HG03095 (cell line): ENCODE data around the gene CPA5.
"Not testable (repeated sequence)": the region's sequence is repeated elsewhere in the genome, so short reads cannot be mapped to it uniquely, and the experiment has no call there.

Experiments used
- ATAC-seq: cut with Tn5 transposase; IDR thresholded peaks from one replicate; pipeline ENCODE4 v1.9.1; 2021; ENCODE audit warnings: moderate library complexity; ENCODE audit not compliant: unreplicated experiment

The CPA5 gene

DNA sequence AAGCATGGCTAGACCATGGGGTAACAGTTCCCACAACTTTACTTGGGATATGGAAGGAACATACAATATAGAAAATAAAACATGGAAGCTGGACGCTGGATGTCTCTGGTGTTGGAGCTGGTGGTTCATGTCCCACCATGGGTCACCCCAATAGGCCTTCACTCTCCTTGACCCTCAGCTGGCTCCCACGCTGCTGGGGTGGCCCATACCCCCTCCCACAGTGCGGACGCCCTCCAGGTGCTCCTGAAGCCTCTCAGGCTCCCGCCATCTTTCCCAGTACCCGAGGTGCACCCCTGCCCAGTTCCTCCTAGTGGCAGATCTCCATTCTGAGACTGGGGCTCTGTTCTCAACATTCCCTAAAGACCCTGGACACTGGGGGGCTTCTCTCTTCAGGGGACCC is 29.9 kb downstream of the CPA5 start:
- no peak for ATAC-seq

DNA sequence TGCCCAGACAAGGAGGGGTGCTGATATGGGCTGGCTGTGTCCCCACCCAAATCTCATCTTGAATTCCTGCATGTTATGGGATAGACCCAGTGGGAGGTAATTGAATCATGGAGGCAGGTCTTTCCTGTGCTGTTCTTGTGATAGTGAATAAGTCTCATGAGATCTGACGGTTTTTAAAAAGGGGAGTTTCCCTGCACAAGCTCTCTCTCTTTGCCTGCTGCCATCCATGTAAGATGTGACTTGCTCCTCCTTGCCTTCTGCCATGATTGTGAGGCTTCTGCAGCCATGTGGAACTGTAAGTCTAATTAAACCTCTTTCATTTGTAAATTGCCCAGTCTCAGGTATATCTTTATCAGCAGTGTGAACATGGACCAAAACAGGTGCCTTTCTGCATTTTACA is 31.8 kb downstream of the CPA5 start:
- ATAC-seq, result not testable (repeated sequence)

DNA sequence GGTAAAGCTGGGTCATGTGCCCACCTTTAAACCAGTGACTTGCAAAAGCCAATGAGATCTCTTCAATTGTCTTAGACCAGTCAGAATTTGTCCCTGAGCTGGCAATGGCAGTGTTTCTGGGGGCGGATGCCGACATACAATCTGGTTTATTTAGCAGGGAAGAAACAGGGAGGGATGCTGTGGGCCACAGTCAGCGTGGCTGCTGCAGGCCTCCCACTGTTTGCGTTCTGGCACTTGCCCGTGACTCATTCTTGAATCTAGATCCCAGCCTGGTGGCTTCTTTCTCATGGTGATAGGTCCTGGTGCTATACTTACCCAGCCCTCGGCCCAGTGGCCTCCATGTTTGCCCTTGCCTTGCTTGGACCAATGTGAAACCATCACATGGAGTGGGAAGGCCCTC is 32.6 kb downstream of the CPA5 start:
- ATAC-seq, result no peak

DNA sequence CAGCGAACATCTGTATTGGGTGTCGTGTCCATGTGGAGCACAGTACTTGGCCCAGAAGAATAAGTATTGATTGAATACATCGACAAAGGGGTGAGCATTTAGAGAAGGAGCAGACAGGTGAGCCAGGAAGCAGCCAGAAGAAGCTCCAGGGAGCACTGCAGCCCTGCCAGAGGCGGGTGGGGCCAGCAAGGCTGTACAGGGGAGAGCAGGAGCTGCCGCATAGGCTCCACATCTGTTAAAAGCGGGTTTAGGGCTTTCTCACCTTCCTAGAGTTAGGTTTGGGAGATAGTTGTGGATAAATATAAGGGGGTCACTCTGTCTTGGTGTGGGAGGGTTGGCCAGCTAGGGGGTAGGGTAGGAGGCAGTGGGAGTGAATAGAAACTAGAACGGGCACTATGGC is 34.4 kb downstream of the CPA5 start:
- no peak for ATAC-seq

DNA sequence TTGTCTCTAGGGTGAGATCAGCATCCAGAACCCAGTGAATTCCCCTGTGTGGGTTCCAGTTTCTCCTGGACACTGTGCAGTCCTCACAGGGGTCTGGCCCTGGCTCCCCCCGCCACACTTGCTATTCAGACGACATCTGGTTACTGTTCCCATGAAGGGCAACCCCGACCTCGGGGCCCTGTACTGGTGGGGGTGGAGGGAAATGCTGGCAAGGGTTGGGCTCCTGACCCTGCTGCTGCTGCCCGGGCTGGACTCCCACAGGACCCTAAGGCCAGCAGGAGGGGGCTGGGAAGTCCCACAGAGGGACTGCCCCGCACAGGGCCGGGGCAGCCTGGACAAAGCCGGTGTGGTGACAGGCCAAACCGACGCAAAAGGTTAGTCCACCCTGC is 34.9 kb downstream of the CPA5 start:
- ATAC-seq, result no peak

DNA sequence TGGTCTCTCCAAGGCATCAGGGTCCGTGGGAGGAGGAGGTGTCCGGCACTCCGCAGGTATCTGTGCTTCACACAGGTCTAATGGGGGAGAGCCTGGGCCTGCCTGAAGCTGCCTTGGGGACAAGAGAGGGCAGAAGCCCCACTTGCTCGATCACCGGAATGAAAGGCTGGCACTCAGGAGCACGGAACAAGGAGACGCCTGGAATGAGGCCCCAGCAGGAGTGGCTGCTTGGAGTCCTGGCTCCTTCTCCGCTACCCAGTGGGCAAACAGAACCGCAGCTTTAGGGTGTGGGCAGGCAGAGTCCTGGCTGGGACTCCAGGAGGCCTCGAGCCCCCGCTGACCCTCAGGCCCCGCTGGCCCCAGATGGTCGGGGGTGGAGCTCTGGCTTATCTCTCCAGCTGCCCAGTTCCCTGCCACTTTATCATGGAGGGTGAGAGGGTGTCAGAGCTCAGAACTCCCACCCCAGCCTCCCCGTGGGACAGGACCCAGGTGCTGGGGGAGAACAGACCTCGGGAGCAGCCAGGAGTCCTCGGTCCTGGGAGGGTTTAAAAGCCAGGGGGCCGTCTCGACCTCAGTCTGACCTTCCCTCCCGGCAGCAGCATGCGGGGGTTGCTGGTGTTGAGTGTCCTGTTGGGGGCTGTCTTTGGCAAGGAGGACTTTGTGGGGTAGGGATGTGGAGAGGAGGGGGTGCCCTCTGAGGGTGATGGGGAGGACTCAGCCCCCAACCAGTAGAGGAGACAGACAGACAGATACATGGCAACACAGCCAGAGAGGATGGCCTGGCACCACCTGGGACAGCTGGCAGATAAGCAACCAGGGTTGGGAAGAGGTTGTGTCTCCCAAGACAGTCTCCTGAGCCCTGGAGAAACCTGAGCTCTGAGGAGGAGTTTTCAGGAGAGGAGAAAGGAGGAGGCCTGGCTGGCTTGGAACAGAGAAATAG is 35.6 kb downstream of the CPA5 start, which contains the start of gene CPA1:
TSS of gene CPA1 (plus strand) at position 574 of the 940 bp plus-strand sequence. CDS start at position 601, 27 bp downstream.
- ATAC-seq, result no peak

DNA sequence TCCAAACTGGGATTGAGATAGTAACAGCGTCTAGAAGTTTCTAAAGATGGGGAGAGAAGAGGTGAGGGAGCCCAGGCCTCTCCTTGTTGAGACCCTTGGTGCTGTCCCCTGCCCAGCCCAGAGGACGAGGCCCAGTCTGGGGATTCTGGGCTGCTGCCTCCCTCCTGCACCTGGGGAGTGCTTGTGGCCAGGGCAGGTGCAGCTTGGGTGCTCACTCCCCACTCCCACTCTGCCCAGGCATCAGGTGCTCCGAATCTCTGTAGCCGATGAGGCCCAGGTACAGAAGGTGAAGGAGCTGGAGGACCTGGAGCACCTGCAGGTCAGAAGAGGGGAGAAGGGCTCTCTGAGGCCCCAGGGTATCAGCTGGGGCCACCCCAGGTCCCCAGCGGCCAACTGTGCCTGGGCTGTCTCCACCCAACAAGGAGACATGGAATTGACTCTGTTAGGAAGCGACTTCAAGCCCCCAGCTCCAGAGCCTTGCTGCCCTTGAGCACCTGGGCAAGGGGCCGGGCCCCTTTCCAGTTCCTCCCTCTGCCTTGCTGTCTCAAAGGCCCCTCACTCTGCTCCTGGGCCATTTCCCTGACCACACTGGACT is 36.3 kb downstream of the CPA5 start:
- no peak for ATAC-seq

DNA sequence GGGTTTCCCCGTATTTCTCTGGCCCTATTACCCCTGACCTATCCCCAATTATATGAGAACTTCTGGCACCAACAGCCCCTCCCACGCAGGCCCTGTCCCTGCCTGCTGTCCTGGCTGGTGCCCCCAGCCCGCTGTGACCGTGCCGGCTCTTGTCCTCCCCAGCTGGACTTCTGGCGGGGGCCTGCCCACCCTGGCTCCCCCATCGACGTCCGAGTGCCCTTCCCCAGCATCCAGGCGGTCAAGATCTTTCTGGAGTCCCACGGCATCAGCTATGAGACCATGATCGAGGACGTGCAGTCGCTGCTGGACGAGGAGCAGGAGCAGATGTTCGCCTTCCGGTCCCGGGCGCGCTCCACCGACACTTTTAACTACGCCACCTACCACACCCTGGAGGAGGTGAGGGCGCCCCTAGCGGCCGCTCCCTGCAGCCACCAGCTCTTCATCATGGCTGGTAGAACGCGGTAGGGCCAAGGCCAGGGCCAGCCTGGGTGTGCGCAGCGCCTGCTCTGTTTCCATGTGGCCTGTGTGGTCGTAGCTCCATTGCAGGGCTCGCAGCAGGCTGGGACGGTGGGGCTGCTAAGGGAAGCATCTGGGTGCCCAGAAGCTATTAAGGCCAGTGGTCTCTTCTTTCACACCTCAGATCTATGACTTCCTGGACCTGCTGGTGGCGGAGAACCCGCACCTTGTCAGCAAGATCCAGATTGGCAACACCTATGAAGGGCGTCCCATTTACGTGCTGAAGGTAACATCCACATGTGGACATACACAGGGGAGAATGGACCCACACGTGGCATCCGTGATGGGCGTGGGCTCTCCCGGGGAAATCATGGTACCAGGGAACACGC is 37.1 kb downstream of the CPA5 start:
- ATAC-seq, result no peak

DNA sequence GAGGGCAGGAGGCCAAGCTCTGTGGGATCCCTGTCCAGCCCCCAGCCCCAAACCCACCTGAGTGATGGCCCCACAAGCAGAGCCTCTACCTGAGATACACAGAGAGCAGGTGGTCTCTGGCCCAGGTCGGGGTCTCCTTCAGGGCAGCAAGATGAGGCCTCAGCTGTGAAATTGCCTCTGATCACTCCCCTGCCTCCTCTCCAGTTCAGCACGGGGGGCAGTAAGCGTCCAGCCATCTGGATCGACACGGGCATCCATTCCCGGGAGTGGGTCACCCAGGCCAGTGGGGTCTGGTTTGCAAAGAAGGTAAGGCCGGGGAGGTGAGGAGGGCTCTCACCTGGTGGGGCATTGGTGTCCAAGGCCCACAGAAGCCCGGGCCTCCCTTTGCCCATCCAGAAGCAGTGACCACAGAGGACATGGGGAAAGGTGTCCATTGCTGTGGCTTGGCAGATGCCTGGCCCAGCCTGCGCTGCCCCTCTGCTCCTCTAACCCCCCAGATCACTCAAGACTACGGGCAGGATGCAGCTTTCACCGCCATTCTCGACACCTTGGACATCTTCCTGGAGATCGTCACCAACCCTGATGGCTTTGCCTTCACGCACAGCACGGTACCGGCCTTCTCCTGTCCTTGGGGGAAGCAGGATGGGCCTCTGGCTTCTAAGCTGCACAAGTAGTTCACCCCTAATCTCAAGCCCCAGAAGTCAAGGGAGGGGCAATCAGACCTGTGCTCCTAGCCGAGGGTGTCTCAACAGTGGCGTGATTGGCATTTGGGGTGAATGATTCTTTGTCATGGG is 38.8 kb downstream of the CPA5 start:
- no peak for ATAC-seq

DNA sequence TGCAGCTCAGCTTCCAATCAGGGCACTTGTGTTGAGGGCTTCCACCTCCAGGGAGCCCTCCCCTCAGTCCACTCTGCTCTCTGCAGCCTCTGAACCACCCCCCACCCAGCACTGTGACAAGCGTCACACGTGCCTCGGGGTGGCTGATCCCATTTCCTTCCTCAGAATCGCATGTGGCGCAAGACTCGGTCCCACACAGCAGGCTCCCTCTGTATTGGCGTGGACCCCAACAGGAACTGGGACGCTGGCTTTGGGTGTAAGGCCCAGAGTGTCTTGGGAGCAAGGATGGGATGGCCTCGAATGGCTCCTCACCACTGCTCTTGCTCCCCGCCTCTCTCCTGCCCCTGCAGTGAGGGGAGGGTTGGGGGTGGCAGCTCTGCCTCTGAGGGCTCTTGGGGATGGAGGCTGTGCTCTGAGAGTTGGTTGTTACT is 39.8 kb downstream of the CPA5 start:
- ATAC-seq, result no peak

DNA sequence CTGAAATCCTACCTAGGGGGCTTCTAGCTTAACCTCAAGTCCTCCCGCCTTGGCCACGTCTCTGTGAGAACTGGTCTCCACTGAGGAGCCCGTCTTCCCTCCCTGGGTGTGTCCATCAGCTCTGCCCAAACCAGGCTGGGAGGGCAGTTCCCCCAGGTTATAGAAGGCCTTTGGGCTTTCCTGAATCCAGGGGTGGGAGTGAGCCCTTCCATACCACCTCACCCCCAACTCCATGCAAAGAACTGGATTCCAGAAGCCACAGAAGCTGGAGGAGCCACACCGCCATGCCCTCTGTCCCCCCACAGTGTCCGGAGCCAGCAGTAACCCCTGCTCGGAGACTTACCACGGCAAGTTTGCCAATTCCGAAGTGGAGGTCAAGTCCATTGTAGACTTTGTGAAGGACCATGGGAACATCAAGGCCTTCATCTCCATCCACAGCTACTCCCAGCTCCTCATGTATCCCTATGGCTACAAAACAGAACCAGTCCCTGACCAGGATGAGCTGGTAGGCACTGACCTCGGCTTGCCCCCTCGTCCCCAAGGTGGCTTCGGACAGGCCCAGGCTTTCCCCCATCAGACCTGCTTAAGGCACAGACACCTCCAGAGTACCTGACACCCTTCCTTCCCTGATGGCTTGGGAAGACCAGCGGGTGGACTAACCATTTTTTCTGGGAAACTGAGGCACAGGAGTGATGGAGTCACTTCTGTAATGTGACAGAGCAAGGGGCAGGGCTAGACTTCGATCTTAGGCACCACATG is 40.4 kb downstream of the CPA5 start:
- ATAC-seq, result no peak

DNA sequence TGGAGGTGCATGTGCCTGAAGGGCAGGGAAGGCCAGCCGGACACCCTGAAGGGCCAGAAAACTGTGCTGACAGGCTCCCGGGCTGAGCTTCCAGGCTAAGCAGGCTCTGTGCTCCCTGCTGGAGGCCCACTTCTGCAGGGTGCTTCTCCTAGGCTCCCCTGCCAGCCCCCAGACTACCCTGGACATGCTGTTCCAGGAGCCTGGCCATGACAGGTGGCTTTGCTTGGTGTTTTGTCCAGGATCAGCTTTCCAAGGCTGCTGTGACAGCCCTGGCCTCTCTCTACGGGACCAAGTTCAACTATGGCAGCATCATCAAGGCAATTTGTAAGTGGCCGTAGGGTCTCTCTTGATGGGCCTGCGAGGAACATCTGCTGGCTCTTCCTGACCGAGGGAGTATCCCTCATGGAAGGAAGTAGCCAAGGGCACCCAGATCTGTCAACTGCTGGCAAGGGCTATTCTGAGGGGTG is 41.0 kb downstream of the CPA5 start:
- ATAC-seq, result no peak

DNA sequence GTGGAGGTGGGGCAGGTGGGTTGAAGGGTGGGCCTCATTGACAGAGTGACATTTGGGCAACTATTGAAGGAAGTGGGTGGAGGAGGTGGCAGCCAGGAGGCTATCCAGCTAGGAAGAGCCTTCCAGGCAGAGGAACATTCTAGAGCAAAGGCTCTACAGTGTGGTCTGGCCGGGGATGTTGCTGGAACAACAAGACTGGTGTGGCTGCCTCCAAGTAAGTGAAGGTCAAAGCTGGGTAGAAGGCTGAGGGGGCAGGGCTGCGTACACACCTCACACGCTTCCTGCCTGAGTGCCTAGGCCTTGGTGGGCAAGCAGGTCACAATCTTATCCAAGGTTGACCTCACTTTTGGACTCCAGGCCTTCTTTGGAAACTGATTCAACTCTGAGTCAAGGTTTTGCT is 42.3 kb downstream of the CPA5 start:
- no peak for ATAC-seq

DNA sequence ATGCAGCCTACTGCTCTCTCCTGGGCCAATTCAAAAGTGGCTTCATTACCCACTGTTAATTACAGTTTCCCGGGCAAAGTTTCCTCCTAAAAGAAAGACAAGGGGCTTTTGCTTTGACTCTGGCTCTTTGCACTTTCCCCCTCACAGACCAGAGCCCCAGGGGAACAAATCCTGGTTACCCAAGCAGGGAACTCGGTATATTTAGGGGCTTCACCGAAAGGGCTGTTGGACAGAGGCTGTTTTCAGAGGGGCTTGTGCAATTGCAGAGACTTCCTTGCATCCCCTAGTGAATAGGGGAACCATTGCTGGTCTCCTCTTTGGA is 42.7 kb downstream of the CPA5 start:
- ATAC-seq, result no peak

DNA sequence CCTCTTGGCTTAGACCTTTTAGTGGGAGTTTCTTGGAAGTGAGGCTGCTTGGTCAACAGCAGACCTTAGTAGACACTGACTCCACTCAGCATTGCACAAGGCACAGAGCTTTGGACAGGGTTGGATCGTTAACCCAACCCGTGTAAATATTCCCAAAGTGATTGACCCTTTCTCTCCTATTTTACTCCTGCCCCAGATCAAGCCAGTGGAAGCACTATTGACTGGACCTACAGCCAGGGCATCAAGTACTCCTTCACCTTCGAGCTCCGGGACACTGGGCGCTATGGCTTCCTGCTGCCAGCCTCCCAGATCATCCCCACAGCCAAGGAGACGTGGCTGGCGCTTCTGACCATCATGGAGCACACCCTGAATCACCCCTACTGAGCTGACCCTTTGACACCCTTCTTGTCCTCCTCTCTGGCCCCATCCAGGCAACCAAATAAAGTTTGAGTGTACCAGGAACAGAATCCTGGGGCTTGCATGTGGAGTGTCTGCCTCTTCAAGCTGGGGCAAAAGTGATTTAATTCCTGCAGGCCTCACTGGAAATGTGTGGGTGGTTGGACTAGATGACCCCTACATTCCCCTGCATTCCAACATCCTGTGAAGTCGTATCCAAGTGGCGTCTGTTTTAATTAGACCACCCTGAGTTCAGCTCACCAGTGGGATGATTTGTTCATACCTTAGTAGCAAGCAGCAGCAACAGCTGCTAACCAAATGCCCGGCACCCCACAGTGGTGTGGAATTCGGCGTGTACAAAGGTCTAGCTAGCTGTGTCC is 43.2 kb downstream of the CPA5 start:
- no peak for ATAC-seq

DNA sequence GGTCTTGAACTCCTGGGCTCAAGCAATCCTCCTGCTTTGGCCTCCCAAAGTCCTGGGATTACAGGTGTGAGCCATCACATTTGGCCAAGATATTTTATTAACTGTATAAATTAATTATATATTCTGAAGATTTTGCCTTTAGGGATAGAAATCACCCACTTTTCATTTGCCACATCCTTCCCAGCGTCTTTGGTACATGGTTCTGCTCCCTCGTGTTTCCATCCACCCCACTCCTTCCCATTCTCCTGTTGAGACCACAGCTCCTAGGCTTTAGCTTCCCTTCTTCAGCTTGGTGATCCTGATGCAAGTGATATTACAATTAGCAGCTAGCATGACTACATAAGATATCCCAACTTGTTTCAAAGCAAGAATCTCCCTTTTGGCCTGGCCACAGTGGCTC is 44.1 kb downstream of the CPA5 start:
- no peak for ATAC-seq

DNA sequence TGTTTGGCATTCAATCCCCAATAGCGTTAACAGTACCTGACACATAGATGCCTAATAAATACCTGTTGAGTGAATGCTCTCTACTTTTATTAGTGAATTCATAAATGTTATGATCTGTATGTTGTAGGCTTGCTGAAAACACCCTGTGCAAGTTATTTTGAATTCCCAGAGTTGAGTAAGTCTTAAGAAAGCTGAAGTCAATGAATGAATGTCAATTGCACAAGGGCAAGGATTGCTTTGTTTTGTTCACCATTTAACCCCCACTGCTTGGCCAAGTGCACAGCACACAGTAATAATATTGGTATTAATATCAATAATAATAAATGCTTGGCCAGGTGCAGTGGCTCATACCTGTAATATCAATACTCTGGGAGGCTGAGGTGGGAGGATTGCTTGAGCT is 45.9 kb downstream of the CPA5 start:
- ATAC-seq, result no peak

DNA sequence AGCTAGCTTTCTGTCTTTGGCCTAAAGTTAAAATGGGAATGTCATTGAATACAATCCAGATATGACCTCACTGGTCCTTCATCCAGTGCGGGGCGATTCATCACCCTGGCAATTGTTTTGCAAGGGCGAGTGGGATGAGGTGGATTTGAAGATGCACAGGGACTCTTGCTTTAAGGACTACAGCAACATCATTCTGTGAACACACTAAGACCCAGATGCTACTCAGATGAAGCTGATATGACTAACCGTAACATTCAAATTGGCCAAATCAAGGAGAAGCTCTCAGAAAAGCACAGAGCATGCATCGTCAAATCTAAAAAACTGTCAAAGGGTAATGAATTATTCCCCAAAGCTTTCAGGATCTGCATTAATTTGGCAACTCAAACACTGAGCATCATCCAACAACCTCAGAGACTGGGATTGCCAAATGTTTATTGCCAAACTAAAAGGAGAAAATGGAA is 48.5 kb downstream of the CPA5 start:
- ATAC-seq, result no peak

DNA sequence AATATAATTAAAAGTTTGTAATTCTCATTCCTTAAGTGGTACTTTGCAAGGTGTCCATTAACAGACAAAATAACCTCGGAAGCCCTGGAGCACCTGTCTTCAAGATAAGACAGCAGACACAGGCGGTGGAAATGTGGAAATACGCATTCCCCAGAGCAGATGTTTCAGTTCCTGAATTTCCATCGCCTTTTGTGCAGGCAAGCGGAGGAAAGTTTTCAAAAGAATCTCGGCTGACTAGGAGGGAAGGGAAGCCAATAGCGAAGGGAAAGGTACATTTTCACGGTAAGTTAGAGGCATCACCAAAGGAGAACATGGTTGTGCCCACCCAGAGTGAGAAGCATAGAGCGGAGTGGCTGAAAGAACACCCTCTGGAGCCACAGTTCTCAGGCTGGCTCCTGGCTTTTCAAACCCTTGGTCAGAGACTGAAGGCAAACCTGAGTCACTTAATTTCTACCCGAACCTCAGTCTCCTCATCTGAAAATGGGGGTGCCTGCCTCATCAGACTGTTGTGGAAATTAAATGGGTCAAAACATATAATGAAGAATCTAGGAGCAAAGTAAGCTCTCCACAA is 49.3 kb downstream of the CPA5 start:
- no peak for ATAC-seq
